HepG2 (cell line): ENCODE measurements around the gene PHF13. TPM values are rescaled to one million over a fixed set of nuclear protein-coding genes. Genes with fewer than 3 reads are reported as not detected.
A peak's percentile ranks its signal among the peaks of the same experiment; 100 is the strongest.

Source experiments
- HNRNPUL1 ChIP-seq: fragments of 200-400 bp; formaldehyde crosslinking; IDR thresholded peaks from 2 replicates; pipeline ENCODE4 v1.6.1; 2017; ENCODE audit warnings: low read depth, mild to moderate bottlenecking, low read length, moderate library complexity
- SP2 ChIP-seq: sonication (generic); formaldehyde crosslinking; IDR thresholded peaks from 2 replicates; pipeline ENCODE4 v1.5.1; 2020; ENCODE audit warnings: mild to moderate bottlenecking, missing genetic modification reagents
- SRSF9 ChIP-seq: fragments of 200-400 bp; formaldehyde crosslinking; IDR thresholded peaks from 2 replicates; pipeline ENCODE4 v1.6.1; 2018; ENCODE audit warnings: borderline replicate concordance, mild to moderate bottlenecking, low read depth, low read length; ENCODE audit not compliant: insufficient read depth, poor library complexity, severe bottlenecking
- ZFY ChIP-seq: sonication (generic); formaldehyde crosslinking; IDR thresholded peaks from 2 replicates; pipeline ENCODE4 v1.4.0; 2020; ENCODE audit warnings: missing genetic modification reagents
- ZNF207 ChIP-seq: fragments of 450-650 bp; IDR thresholded peaks from 2 replicates; pipeline ENCODE4 v1.6.1; 2016; ENCODE audit warnings: antibody characterized with exemption, borderline replicate concordance
- ZNF776 ChIP-seq: sonication (generic); formaldehyde crosslinking; IDR thresholded peaks from 2 replicates; pipeline ENCODE4 v1.4.0; 2020; ENCODE audit warnings: mild to moderate bottlenecking, missing genetic modification reagents
- ZZZ3 ChIP-seq: sonication (generic); formaldehyde crosslinking; IDR thresholded peaks from 2 replicates; pipeline ENCODE4 v1.4.0; 2020; ENCODE audit warnings: missing genetic modification reagents, mild to moderate bottlenecking, borderline replicate concordance
- polyA plus RNA-seq, 8 experiments: library from polyadenylated mRNA; depleted of rRNA in 3 of 8; stranded (reverse) in 7 of 8; unstranded in 1 of 8; fragments of >200 nt; fragmentation: Illumina TruSeq in 4 of 8; extraction: Trizol in 4 of 8; gene quantifications; 2 replicates each; pipeline versions ENCODE4 v1.2.1 to v1.2.3, GENCODE V29; 2011 to 2016; ENCODE audit warnings: low read depth in 4 of 8, missing spikeins in 1 of 8, mixed read lengths in 1 of 8; ENCODE audit not compliant: insufficient read depth in 1 of 8
- total RNA-seq, 5 experiments: library from RNA; depleted of rRNA; stranded (reverse); fragments of >200 nt; fragmentation: Illumina TruSeq; extraction: Trizol; gene quantifications; 2 replicates each; pipeline ENCODE4 v1.2.3, GENCODE V29; 2016; ENCODE audit warnings: low read depth in 1 of 5
- TF ChIP-seq, protein P1 (sequence below): sonication (generic); formaldehyde crosslinking; IDR thresholded peaks from 2 replicates; pipeline ENCODE4 v1.5.1; 2020; ENCODE audit warnings: mild to moderate bottlenecking, missing genetic modification reagents, borderline replicate concordance
- TF ChIP-seq, protein P2 (sequence below): sonication (generic); formaldehyde crosslinking; IDR thresholded peaks from 2 replicates; pipeline ENCODE4 v1.9.0; 2021; ENCODE audit warnings: mild to moderate bottlenecking, missing genetic modification reagents
- TF ChIP-seq, protein P3 (sequence below): sonication (generic); formaldehyde crosslinking; IDR thresholded peaks from 2 replicates; pipeline ENCODE4 v1.4.0; 2020; ENCODE audit warnings: missing genetic modification reagents, borderline replicate concordance
- TF ChIP-seq, protein P4 (sequence below): fragments of 450-650 bp; IDR thresholded peaks from 2 replicates; pipeline ENCODE4 v1.6.1; 2017
- TF ChIP-seq, protein P5 (sequence below): sonication (generic); formaldehyde crosslinking; IDR thresholded peaks from 2 replicates; pipeline ENCODE4 v1.5.1; 2020; ENCODE audit warnings: missing genetic modification reagents, mild to moderate bottlenecking, borderline replicate concordance
- TF ChIP-seq, protein P6 (sequence below): IDR thresholded peaks from 2 replicates; pipeline ENCODE4 v1.6.1; 2016; ENCODE audit warnings: low read depth, control low read depth

PHF13 gene
- total and polyA plus RNA-seq, 2 of the 13 experiments (the other 11 are each of a cell fraction or from before 2014, with no cell fraction given): 4.7 to 7.4 TPM

DNA sequence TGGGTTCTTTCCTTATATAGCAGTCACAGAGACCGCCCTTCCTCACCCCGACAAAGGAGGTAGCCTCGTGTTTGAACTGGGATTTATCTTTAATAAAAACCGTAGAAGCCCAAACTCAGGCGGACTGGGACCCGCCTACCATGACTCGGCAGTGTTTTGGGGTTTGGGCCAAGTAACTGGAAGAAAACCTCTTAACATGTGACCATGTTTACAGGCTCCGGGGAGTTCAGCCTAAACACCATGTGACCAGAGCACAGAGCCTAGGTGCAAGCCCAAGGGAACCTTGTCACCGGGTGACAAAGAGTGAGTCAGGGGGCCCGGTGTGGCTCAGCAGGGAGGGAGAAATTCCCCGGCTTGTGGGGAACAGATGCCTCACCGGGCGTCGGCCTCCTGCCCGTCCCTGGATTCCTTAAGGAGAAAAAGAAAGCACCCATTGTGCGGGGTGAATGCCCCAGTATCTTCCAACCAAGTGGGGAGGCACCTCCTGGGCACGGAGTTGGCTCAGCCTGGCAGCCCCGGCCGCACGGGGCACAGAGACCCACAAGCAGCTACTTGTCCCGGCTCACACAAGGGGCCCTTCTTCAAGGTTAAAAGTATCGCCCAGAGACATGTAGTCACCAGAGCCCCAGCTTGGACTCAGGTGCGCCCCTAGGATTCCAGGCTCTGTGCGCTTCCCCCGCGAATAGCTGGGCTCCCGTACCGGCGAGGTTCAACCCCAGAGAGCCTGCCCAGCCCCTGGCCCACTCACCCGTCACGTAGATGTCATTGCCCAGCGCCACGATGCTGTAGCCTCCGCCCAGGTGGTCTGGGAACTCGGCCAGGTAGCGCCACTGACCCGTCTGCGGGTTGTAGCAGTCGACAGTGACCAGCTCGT lies 12.2 kb upstream of the PHF13 start (continued):
- TF ChIP-seq, protein P1, sequence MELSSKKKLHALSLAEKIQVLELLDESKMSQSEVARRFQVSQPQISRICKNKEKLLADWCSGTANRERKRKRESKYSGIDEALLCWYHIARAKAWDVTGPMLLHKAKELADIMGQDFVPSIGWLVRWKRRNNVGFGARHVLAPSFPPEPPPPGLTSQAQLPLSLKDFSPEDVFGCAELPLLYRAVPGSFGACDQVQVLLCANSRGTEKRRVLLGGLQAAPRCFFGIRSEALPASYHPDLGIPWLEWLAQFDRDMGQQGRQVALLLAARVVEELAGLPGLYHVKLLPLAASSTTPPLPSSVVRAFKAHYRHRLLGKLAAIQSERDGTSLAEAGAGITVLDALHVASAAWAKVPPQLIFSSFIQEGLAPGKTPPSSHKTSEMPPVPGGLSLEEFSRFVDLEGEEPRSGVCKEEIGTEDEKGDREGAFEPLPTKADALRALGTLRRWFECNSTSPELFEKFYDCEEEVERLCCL (CRISPR knock-in tag): no peak
- TF ChIP-seq SRSF9 (no peak), SP2 (CRISPR knock-in tag) (no peak), ZZZ3 (CRISPR knock-in tag) (no peak), ZFY (CRISPR knock-in tag) (no peak), ZNF207 (no peak), HNRNPUL1 (no peak), ZNF776 (CRISPR knock-in tag) (no peak)
- TF ChIP-seq, protein P2, sequence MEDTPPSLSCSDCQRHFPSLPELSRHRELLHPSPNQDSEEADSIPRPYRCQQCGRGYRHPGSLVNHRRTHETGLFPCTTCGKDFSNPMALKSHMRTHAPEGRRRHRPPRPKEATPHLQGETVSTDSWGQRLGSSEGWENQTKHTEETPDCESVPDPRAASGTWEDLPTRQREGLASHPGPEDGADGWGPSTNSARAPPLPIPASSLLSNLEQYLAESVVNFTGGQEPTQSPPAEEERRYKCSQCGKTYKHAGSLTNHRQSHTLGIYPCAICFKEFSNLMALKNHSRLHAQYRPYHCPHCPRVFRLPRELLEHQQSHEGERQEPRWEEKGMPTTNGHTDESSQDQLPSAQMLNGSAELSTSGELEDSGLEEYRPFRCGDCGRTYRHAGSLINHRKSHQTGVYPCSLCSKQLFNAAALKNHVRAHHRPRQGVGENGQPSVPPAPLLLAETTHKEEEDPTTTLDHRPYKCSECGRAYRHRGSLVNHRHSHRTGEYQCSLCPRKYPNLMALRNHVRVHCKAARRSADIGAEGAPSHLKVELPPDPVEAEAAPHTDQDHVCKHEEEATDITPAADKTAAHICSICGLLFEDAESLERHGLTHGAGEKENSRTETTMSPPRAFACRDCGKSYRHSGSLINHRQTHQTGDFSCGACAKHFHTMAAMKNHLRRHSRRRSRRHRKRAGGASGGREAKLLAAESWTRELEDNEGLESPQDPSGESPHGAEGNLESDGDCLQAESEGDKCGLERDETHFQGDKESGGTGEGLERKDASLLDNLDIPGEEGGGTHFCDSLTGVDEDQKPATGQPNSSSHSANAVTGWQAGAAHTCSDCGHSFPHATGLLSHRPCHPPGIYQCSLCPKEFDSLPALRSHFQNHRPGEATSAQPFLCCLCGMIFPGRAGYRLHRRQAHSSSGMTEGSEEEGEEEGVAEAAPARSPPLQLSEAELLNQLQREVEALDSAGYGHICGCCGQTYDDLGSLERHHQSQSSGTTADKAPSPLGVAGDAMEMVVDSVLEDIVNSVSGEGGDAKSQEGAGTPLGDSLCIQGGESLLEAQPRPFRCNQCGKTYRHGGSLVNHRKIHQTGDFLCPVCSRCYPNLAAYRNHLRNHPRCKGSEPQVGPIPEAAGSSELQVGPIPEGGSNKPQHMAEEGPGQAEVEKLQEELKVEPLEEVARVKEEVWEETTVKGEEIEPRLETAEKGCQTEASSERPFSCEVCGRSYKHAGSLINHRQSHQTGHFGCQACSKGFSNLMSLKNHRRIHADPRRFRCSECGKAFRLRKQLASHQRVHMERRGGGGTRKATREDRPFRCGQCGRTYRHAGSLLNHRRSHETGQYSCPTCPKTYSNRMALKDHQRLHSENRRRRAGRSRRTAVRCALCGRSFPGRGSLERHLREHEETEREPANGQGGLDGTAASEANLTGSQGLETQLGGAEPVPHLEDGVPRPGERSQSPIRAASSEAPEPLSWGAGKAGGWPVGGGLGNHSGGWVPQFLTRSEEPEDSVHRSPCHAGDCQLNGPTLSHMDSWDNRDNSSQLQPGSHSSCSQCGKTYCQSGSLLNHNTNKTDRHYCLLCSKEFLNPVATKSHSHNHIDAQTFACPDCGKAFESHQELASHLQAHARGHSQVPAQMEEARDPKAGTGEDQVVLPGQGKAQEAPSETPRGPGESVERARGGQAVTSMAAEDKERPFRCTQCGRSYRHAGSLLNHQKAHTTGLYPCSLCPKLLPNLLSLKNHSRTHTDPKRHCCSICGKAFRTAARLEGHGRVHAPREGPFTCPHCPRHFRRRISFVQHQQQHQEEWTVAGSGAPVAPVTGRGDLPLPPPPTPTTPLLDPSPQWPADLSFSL (CRISPR knock-in tag): peak; percentile 59; the same call in 1 of the 2 replicates
- TF ChIP-seq, protein P3, sequence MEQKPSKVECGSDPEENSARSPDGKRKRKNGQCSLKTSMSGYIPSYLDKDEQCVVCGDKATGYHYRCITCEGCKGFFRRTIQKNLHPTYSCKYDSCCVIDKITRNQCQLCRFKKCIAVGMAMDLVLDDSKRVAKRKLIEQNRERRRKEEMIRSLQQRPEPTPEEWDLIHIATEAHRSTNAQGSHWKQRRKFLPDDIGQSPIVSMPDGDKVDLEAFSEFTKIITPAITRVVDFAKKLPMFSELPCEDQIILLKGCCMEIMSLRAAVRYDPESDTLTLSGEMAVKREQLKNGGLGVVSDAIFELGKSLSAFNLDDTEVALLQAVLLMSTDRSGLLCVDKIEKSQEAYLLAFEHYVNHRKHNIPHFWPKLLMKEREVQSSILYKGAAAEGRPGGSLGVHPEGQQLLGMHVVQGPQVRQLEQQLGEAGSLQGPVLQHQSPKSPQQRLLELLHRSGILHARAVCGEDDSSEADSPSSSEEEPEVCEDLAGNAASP: no peak
- TF ChIP-seq, protein P4, sequence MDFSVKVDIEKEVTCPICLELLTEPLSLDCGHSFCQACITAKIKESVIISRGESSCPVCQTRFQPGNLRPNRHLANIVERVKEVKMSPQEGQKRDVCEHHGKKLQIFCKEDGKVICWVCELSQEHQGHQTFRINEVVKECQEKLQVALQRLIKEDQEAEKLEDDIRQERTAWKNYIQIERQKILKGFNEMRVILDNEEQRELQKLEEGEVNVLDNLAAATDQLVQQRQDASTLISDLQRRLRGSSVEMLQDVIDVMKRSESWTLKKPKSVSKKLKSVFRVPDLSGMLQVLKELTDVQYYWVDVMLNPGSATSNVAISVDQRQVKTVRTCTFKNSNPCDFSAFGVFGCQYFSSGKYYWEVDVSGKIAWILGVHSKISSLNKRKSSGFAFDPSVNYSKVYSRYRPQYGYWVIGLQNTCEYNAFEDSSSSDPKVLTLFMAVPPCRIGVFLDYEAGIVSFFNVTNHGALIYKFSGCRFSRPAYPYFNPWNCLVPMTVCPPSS: no peak
- TF ChIP-seq, protein P5, sequence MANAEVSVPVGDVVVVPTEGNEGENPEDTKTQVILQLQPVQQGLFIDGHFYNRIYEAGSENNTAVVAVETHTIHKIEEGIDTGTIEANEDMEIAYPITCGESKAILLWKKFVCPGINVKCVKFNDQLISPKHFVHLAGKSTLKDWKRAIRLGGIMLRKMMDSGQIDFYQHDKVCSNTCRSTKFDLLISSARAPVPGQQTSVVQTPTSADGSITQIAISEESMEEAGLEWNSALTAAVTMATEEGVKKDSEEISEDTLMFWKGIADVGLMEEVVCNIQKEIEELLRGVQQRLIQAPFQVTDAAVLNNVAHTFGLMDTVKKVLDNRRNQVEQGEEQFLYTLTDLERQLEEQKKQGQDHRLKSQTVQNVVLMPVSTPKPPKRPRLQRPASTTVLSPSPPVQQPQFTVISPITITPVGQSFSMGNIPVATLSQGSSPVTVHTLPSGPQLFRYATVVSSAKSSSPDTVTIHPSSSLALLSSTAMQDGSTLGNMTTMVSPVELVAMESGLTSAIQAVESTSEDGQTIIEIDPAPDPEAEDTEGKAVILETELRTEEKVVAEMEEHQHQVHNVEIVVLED (CRISPR knock-in tag): no peak
- TF ChIP-seq, protein P6, sequence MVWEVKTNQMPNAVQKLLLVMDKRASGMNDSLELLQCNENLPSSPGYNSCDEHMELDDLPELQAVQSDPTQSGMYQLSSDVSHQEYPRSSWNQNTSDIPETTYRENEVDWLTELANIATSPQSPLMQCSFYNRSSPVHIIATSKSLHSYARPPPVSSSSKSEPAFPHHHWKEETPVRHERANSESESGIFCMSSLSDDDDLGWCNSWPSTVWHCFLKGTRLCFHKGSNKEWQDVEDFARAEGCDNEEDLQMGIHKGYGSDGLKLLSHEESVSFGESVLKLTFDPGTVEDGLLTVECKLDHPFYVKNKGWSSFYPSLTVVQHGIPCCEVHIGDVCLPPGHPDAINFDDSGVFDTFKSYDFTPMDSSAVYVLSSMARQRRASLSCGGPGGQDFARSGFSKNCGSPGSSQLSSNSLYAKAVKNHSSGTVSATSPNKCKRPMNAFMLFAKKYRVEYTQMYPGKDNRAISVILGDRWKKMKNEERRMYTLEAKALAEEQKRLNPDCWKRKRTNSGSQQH: no peak
